ENCODE measurements around the gene INTS11. TPM values are rescaled to one million over a fixed set of nuclear protein-coding genes. Genes with fewer than 3 reads are reported as not detected.

The INTS11 gene
- polyA plus RNA-seq, 3 donors = 46.2 to 154 (median 49.6) TPM

GRCh38 chr1:1324084-1324523 lies 356 bp downstream of the INTS11 start:
- Mint-ChIP-seq H3K9me3 (no peaks in the 10 kb centered on the region), H3K4me1 (peaks cover 25% of the 10 kb centered on the region), H3K27me3 (ENCODE audit: low read depth in 3 of 3) (no peaks in the 10 kb centered on the region), H3K27ac (peak overlapping the region in 3 of 7 donors; percentile 63 to 80 (median 70)), H3K4me3 (peak overlapping the region; percentile 62 to 80), H3K36me3 (peaks cover 13 to 35% of the 10 kb centered on the region in 2 donors)
- Histone ChIP-seq H3K4me1 (ENCODE audit: control insufficient read depth in 1 of 2, insufficient read depth in 2 of 2, low read length in 2 of 2) (peaks cover 22 to 24% of the 10 kb centered on the region in 2 donors), H3K4me2 (replicated peaks; ENCODE audit: extremely low read depth, low read length, poor library complexity, severe bottlenecking) (peak overlapping the region; percentile 98), H2AFZ (ENCODE audit: insufficient read depth, low read depth, low read length, poor library complexity, severe bottlenecking) (peak overlapping the region; percentile 89), H3K79me2 (ENCODE audit: insufficient read depth, low read length) (peaks cover 59% of the 10 kb centered on the region), H3K4me3 (replicated peaks in 1 of 3; ENCODE audit: low read depth in 2 of 3, low read length in 3 of 3) (peak overlapping the region; percentile 65 to 92 (median 87)), H3K27me3 (ENCODE audit: control insufficient read depth in 2 of 2, insufficient read depth in 2 of 2, low read length in 2 of 2) (no peaks in the 10 kb centered on the region), H3K27ac (ENCODE audit: low read depth in 1 of 2, low read length in 2 of 2) (peak overlapping the region in 1 of 2 donors; percentile 78), H4K20me1 (ENCODE audit: insufficient read depth, low read length) (peaks cover 54% of the 10 kb centered on the region), H3K9ac (ENCODE audit: insufficient read depth, low read length, poor library complexity, severe bottlenecking) (peak overlapping the region; percentile 90), H3K9me3 (replicated peaks in 1 of 2; ENCODE audit: control insufficient read depth in 1 of 2, insufficient read depth in 1 of 2, low read length in 2 of 2) (no peaks in the 10 kb centered on the region), H3K36me3 (replicated peaks in 1 of 2; ENCODE audit: control insufficient read depth in 1 of 2, insufficient read depth in 2 of 2, low read length in 2 of 2) (peaks cover 27 to 30% of the 10 kb centered on the region in 2 donors)
- intact Hi-C loops (cut with micrococcal nuclease) = no loop called here
- under 1% methylated on average over 37 of the region's 41 CpGs for WGBS (ENCODE audit: insufficient coverage)
- TF ChIP-seq, protein P1, sequence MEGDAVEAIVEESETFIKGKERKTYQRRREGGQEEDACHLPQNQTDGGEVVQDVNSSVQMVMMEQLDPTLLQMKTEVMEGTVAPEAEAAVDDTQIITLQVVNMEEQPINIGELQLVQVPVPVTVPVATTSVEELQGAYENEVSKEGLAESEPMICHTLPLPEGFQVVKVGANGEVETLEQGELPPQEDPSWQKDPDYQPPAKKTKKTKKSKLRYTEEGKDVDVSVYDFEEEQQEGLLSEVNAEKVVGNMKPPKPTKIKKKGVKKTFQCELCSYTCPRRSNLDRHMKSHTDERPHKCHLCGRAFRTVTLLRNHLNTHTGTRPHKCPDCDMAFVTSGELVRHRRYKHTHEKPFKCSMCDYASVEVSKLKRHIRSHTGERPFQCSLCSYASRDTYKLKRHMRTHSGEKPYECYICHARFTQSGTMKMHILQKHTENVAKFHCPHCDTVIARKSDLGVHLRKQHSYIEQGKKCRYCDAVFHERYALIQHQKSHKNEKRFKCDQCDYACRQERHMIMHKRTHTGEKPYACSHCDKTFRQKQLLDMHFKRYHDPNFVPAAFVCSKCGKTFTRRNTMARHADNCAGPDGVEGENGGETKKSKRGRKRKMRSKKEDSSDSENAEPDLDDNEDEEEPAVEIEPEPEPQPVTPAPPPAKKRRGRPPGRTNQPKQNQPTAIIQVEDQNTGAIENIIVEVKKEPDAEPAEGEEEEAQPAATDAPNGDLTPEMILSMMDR (IDR thresholded peaks at IDR 0.05) = no peak
- DNase-seq = peak in 1 of 3 donors; percentile 4

DNA sequence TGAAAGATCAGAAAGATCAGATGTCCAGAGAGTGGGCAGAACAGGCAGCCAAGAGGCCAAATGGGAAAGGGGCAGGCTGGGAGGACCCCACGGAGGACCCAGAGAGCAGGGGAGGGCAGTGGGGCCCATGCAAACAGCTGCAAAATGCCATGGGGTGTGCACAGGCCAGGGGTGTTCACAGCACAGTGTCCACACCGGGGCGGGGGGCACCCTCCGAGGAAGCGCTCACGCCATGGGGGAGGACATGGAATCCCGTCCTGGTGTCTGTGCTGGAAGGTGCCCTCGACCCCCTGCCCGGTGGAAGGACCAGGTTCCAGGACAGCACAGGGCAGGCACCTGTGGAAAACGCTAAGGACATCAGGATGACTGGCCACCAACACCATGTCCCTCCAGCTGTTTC lies 1.5 kb downstream of the INTS11 start:
- Mint-ChIP-seq H3K27me3 (ENCODE audit: low read depth in 3 of 3) (no peaks in the 10 kb centered on the region), H3K4me1 (peaks cover 25% of the 10 kb centered on the region), H3K4me3 (peak overlapping the region in 1 of 2 donors; percentile 66), H3K36me3 (peaks cover 20 to 45% of the 10 kb centered on the region in 2 donors), H3K27ac (peak overlapping the region in 2 of 7 donors; percentile 30 to 69), H3K9me3 (no peaks in the 10 kb centered on the region)
- Histone ChIP-seq H3K79me2 (ENCODE audit: insufficient read depth, low read length) (peaks cover 59% of the 10 kb centered on the region), H3K9me3 (replicated peaks in 1 of 2; ENCODE audit: control insufficient read depth in 1 of 2, insufficient read depth in 1 of 2, low read length in 2 of 2) (no peaks in the 10 kb centered on the region), H3K36me3 (replicated peaks in 1 of 2; ENCODE audit: control insufficient read depth in 1 of 2, insufficient read depth in 2 of 2, low read length in 2 of 2) (peaks cover 30 to 38% of the 10 kb centered on the region in 2 donors), H3K4me2 (replicated peaks; ENCODE audit: extremely low read depth, low read length, poor library complexity, severe bottlenecking) (no peak overlapping the region), H3K4me1 (ENCODE audit: control insufficient read depth in 1 of 2, insufficient read depth in 2 of 2, low read length in 2 of 2) (peaks cover 22 to 24% of the 10 kb centered on the region in 2 donors), H3K9ac (ENCODE audit: insufficient read depth, low read length, poor library complexity, severe bottlenecking) (peak overlapping the region; percentile 4), H4K20me1 (ENCODE audit: insufficient read depth, low read length) (peaks cover 62% of the 10 kb centered on the region), H3K27ac (ENCODE audit: low read depth in 1 of 2, low read length in 2 of 2) (no peak overlapping the region), H3K4me3 (replicated peaks in 1 of 3; ENCODE audit: low read depth in 2 of 3, low read length in 3 of 3) (no peak overlapping the region), H3K27me3 (ENCODE audit: control insufficient read depth in 2 of 2, insufficient read depth in 2 of 2, low read length in 2 of 2) (no peaks in the 10 kb centered on the region), H2AFZ (ENCODE audit: insufficient read depth, low read depth, low read length, poor library complexity, severe bottlenecking) (no peak overlapping the region)
- no peak for DNase-seq
- TF ChIP-seq, protein P1 (IDR thresholded peaks at IDR 0.05) = no peak
- WGBS (ENCODE audit: insufficient coverage) = 97% methylated on average over 10 of the region's 10 CpGs
- intact Hi-C loops (cut with micrococcal nuclease) = no loop called here
